HEK293 (cell line): Measurements from ENCODE around the gene KICS2.

Source experiments
- CTCF ChIA-PET: fragments of 350-600 bp; formaldehyde crosslinking; extraction: SDS; loops from one replicate; lab custom pipeline; 2021; ENCODE audit warnings: antibody characterized with exemption; lab: Yijun Ruan, JAX
- POLR2A ChIA-PET: fragments of 300-600 bp; formaldehyde crosslinking; extraction: SDS; loops from one replicate; lab custom pipeline; 2020; ENCODE audit warnings: antibody characterized with exemption, inconsistent platforms; lab: Yijun Ruan, JAX
- H3K27ac ChIP-seq: fragments of 200-500 bp; sonication (Bioruptor generic); 2 replicates; pipeline ENCODE4 v1.5.1; 2014; ENCODE audit warnings: low read depth, low read length, control low read depth, inconsistent platforms; ENCODE audit errors: extremely low read depth
- H3K36me3 ChIP-seq, 2 experiments: fragments of 200-500 bp in 1 of 2; sonication (Bioruptor generic) in 1 of 2; 1 replicate in 1 of 2; 2 replicates in 1 of 2; pipeline ENCODE4 v1.5.1; 2014 to 2017; ENCODE audit warnings: inconsistent platforms in 2 of 2, low read length in 2 of 2; ENCODE audit not compliant: control insufficient read depth in 2 of 2, insufficient read depth in 1 of 2
- H3K4me1 ChIP-seq: fragments of 200-500 bp; sonication (Bioruptor generic); 2 replicates; pipeline ENCODE4 v1.5.1; 2014; ENCODE audit warnings: mild to moderate bottlenecking, low read length, inconsistent platforms; ENCODE audit not compliant: control insufficient read depth, insufficient read depth
- H3K4me3 ChIP-seq: 2 replicates; pipeline ENCODE4 v1.5.1; 2011; ENCODE audit warnings: low read depth, mild to moderate bottlenecking, control low read depth, low read length, moderate library complexity
- H3K9me3 ChIP-seq: fragments of 200-500 bp; sonication (Bioruptor generic); 2 replicates; pipeline ENCODE4 v1.5.1; 2014; ENCODE audit warnings: low read depth, low read length, inconsistent platforms; ENCODE audit not compliant: control insufficient read depth, insufficient read depth
- REST ChIP-seq: fragments of 450-650 bp; formaldehyde crosslinking; IDR thresholded peaks from 2 replicates; pipeline ENCODE4 v1.5.1; 2016; ENCODE audit warnings: missing biosample characterization, missing genetic modification characterization
- SCRT2 ChIP-seq: fragments of 450-650 bp; formaldehyde crosslinking; IDR thresholded peaks from 2 replicates; pipeline ENCODE4 v1.5.1; 2016; ENCODE audit warnings: missing biosample characterization, missing genetic modification characterization
- SP3 ChIP-seq: fragments of 450-650 bp; formaldehyde crosslinking; IDR thresholded peaks from 2 replicates; pipeline ENCODE4 v1.5.1; 2016; ENCODE audit warnings: missing biosample characterization, missing genetic modification characterization
- SP7 ChIP-seq: fragments of 450-650 bp; formaldehyde crosslinking; IDR thresholded peaks from 2 replicates; pipeline ENCODE4 v1.5.1; 2016; ENCODE audit warnings: missing biosample characterization, missing genetic modification characterization
- ZNF133 ChIP-seq: fragments of 450-650 bp; formaldehyde crosslinking; IDR thresholded peaks from 2 replicates; pipeline ENCODE4 v1.5.1; 2016; ENCODE audit warnings: missing biosample characterization, missing genetic modification characterization
- ZNF138 ChIP-seq: fragments of 450-650 bp; formaldehyde crosslinking; IDR thresholded peaks from 2 replicates; pipeline ENCODE4 v1.5.1; 2016; ENCODE audit warnings: missing biosample characterization, missing genetic modification characterization, borderline replicate concordance
- ZNF16 ChIP-seq: fragments of 450-650 bp; formaldehyde crosslinking; IDR thresholded peaks from 2 replicates; pipeline ENCODE4 v1.5.1; 2016; ENCODE audit warnings: low read depth, missing biosample characterization, missing genetic modification characterization
- ZNF174 ChIP-seq: fragments of 450-650 bp; formaldehyde crosslinking; IDR thresholded peaks from 2 replicates; pipeline ENCODE4 v1.5.0; 2017; ENCODE audit warnings: missing biosample characterization, mild to moderate bottlenecking, missing genetic modification characterization
- ZNF324 ChIP-seq: fragments of 450-650 bp; formaldehyde crosslinking; IDR thresholded peaks from 2 replicates; pipeline ENCODE4 v1.5.1; 2016; ENCODE audit warnings: missing biosample characterization, missing genetic modification characterization
- ZNF366 ChIP-seq: fragments of 450-650 bp; formaldehyde crosslinking; conservative IDR thresholded peaks from 2 replicates; pipeline ENCODE4 v1.5.1; 2016; ENCODE audit warnings: missing biosample characterization, missing genetic modification characterization
- ZNF391 ChIP-seq: fragments of 450-650 bp; formaldehyde crosslinking; IDR thresholded peaks from 2 replicates; pipeline ENCODE4 v1.5.1; 2016; ENCODE audit warnings: low read depth, missing biosample characterization, missing genetic modification characterization, borderline replicate concordance
- ZNF423 ChIP-seq: fragments of 450-650 bp; formaldehyde crosslinking; IDR thresholded peaks from 2 replicates; pipeline ENCODE4 v1.5.1; 2016; ENCODE audit warnings: missing biosample characterization, missing genetic modification characterization
- ZNF501 ChIP-seq: fragments of 450-650 bp; formaldehyde crosslinking; IDR thresholded peaks from 2 replicates; pipeline ENCODE4 v1.5.1; 2016; ENCODE audit warnings: missing biosample characterization, missing genetic modification characterization
- ZNF555 ChIP-seq: fragments of 450-650 bp; formaldehyde crosslinking; conservative IDR thresholded peaks from 2 replicates; pipeline ENCODE4 v1.5.1; 2017; ENCODE audit warnings: missing biosample characterization, mild to moderate bottlenecking, missing genetic modification characterization, inconsistent platforms
- ZNF624 ChIP-seq: fragments of 450-650 bp; formaldehyde crosslinking; IDR thresholded peaks from 2 replicates; pipeline ENCODE4 v1.5.1; 2017; ENCODE audit warnings: missing biosample characterization, missing genetic modification characterization
- ZSCAN5A ChIP-seq: fragments of 450-650 bp; formaldehyde crosslinking; IDR thresholded peaks from 2 replicates; pipeline ENCODE4 v1.5.1; 2016; ENCODE audit warnings: missing biosample characterization, missing genetic modification characterization
- TF ChIP-seq, protein P1 (sequence below): fragments of 450-650 bp; formaldehyde crosslinking; IDR thresholded peaks from 2 replicates; pipeline ENCODE4 v1.5.1; 2016; ENCODE audit warnings: missing biosample characterization, missing genetic modification characterization

Gene KICS2

DNA sequence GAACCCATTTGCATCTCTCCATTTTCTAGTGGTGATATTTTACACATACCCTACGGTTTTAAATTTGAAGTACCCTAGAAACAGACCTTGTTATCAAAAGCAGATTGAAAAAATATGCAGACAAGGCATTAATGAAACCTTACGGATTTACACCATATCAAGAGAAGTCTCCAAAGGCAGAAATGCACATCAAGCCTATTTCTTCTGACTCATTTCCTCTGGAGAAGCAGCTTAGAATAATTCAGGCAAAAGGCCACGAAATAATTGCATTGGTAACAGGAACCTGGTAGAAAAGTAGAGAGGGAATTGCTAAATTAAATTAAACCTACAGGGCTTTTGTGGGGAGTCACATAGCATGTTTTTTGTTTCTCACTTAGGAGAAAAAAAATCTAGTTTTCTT is 34.7 kb downstream of the KICS2 start:
- Histone ChIP-seq H3K4me1 (no peaks in the 10 kb centered on the region), H3K27ac (no peak overlapping the region), H3K36me3 (no peaks in the 10 kb centered on the region; a peak in 1 of 3 replicates), H3K4me3 (no peak overlapping the region), H3K9me3 (no peaks in the 10 kb centered on the region)
- ChIA-PET CTCF (no interaction called here), POLR2A (no interaction called here)
- TF ChIP-seq ZSCAN5A (tag by site-specific recombination) (no peak), ZNF324 (tag by site-specific recombination) (no peak), ZNF555 (tag by site-specific recombination) (no peak), SCRT2 (no peak), ZNF174 (no peak), REST (tag by site-specific recombination) (no peak), ZNF624 (tag by site-specific recombination) (no peak), ZNF391 (tag by site-specific recombination) (no peak), ZNF138 (tag by site-specific recombination) (no peak), ZNF16 (tag by site-specific recombination) (no peak), SP7 (tag by site-specific recombination) (no peak)

DNA sequence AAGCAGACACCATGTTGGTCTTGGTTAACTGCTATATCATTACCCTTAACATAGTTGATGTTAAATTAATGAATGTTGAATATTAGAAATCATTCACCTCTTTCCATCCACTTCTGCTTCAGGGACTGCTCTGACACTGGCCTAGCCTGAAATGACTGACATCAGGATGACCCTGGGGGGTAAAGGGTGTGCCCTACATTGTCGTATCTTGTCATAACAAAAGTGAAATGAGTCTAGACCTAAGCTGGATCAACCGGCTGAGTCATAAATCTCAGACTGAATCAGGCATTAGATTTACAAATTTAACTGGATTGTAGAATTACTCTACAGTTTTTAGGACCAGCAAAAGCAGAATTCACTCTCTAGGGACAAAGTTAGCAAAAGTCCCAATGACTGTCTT is 35.3 kb downstream of the KICS2 start:
- TF ChIP-seq, protein P1, sequence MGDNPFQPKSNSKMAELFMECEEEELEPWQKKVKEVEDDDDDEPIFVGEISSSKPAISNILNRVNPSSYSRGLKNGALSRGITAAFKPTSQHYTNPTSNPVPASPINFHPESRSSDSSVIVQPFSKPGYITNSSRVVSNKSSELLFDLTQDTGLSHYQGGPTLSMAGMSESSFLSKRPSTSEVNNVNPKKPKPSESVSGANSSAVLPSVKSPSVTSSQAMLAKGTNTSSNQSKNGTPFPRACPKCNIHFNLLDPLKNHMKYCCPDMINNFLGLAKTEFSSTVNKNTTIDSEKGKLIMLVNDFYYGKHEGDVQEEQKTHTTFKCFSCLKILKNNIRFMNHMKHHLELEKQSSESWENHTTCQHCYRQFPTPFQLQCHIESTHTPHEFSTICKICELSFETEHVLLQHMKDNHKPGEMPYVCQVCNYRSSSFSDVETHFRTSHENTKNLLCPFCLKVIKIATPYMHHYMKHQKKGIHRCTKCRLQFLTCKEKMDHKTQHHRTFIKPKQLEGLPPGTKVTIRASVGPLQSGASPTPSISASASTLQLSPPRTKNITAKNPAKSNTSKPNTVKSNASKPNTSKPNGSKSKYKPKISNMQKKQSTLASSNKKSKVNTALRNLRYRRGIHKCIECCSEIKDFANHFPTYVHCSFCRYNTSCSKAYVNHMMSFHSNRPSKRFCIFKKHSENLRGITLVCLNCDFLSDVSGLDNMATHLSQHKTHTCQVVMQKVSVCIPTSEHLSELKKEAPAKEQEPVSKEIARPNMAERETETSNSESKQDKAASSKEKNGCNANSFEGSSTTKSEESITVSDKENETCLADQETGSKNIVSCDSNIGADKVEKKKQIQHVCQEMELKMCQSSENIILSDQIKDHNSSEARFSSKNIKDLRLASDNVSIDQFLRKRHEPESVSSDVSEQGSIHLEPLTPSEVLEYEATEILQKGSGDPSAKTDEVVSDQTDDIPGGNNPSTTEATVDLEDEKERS (tag by site-specific recombination), result no peak
- TF ChIP-seq ZNF423 (tag by site-specific recombination), result no peak
- TF ChIP-seq ZNF366 (tag by site-specific recombination), result no peak
- TF ChIP-seq ZNF501 (tag by site-specific recombination), result no peak
- no peak for TF ChIP-seq ZNF133 (tag by site-specific recombination)
- TF ChIP-seq SP3 (tag by site-specific recombination), result no peak
- TF ChIP-seq SP7 (tag by site-specific recombination), result no peak
- no peaks in the 10 kb centered on the region for H3K4me1 ChIP-seq
- no peaks in the 10 kb centered on the region; a peak in 1 of 3 replicates for H3K36me3 ChIP-seq
- CTCF ChIA-PET, result no interaction called here
- no peak overlapping the region for H3K27ac ChIP-seq
- no peaks in the 10 kb centered on the region for H3K9me3 ChIP-seq
- POLR2A ChIA-PET, result no interaction called here
- no peak overlapping the region for H3K4me3 ChIP-seq
